SK-MEL-5 (cell line): ENCODE measurements around the gene NCAPH2. TPM values are rescaled to one million over a fixed set of nuclear protein-coding genes. Genes with fewer than 3 reads are reported as not detected.

Experiments used
- DNase-seq: peaks from one replicate; pipeline ENCODE4 v3.0.0-alpha.2; 2016; ENCODE audit warnings: low read depth, low spot score
- in situ Hi-C: cut with HindIII; loops from 2 replicates; pipeline ENCODE4 v1.10.0; 2016; ENCODE audit warnings: low sequenced_read_pairs, high pct_unique_total_duplicates, low pct_unique_long_range_greater_than_20kb
- total RNA-seq: library from RNA; depleted of rRNA; stranded (reverse); fragments of >200 nt; shearing (Covaris generic); gene quantifications from 2 replicates; pipeline ENCODE4 v1.2.3, GENCODE V29; 2014; rRNA removed

NCAPH2 gene
- total RNA-seq, 1 experiment from 2014 or later: 51.5 TPM

DNA sequence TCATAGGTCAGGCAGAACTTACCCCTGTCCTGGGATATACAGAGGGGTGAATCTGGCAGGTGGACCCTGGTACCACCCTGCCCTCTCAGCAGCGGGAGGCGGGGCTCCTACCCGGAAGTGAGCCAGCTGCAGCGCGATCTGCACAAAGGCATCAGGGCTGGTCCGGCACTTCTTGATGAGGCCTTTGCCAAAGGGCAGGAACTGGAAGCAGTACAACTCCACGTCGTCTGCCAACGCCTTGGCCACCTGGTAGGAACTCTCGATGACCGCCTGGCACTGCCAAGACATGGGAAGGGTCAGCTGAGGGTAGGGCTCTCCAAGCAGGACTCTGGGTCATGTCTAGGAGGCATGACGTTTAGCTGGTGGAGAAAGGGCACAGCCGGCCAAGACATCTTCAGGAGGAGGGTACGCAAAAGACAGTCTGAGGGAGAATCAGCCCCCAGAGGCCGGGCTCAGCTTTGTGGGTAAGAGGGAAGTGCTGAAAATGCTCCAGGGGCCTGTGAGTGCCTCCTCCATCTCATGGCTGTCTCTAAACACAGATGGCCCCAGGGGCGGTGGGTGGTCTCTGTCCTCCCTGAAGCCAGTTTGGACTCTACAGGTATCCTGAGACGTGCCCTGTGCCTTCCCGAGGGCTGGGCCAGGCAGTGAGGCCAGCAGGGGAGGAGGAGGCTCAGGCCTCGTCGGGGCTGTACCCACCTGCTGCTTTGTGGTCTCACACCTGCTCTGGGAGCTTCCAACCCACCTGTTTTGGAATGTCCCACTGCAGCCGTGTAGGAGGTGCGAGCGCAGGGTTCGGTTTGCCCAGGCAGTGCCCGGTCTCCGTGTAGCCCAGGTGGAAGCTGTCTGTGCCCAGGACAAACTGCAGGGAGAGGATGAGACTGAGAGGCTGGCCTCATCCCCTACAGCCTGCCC lies 63.5 kb downstream of the NCAPH2 start:
- no peak for DNase-seq

DNA sequence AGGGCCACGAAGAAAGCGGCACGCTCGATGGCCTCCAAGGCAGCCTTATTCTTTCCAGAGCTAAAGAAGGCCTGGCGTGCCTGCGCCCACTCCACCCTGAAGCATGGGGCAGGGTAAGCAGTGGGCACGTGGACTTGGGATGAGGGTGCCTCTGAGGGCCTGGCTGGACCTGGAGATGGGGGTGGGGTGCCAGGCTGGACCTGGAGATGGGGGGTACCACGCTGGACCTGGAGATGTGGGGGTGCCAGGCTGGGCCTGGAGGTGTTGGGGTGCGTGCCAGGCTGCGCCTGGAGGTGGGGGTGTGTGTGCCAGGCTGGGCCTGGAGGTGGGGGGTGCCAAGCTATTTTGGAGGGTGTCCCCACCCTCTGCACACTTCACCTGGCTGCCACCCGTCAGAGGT lies 64.9 kb downstream of the NCAPH2 start:
- DNase-seq: no peak
- in situ Hi-C loops: no loop called here

More for the DNA sequence above, 63.5 kb downstream of the NCAPH2 start:
- in situ Hi-C loops: no loop called here

DNA sequence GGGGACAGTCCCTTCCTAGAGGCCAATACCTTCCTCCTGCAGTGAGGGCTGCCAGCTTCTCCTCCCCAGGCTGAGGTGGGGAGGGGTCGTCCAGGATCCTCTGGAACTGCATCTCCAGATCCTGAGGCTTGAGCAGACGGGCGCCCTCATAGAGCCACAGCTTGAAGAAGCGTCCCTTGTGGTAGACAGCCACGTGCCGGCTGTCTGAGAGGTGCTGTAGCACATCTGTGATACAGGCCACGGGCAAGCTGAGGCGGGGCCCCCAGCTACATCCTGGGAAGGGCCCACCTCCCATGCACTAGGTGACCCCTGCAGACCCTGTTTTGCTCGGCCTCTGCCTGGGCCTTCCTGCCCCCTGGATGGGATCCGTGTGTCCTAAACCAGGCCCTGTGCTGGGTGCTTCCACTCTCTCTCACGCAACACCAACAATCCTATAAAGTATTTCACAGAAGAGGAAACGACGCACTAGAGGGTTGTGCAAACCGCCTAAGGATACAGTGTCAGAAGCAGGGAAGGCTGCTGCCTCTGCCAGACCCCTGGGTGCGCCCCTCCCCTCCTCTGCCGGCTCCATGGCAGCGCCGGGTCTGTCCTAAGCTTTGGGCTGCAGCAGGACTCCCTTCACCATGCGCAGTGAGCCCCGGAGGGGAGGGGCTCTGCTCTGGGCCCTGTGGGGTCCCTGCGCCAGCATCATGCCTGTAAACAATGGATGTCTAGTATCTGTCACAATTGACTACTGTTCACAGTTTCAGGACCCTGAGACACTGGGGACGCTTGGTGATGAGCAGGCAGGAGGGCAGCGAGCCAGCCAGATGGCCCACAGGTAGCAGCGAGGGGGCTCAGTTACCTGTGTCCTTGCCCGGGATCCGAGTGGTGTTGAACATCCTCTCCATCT lies 65.7 kb downstream of the NCAPH2 start:
- in situ Hi-C loops: no loop called here
- DNase-seq: no peak

DNA sequence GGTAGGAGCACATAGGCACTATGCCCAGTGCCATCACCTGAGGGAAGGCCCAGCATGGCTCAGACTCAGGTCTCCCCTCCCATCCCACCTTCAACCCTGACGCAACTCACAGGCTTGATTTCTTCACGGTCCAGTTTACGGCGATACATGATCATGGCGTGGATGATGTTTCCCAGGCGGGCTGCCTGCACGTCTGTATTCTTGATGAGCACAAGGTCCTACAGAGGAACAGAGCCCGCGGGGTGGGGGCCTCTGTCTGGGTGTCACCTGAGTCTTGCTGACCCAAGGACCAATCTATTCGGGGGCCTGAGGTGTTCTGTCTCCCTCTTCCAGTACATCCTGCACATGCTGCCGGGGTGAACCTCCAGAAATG lies 66.3 kb downstream of the NCAPH2 start:
- in situ Hi-C loops: no loop called here
- DNase-seq: no peak

Other genes with a start within 250 kb of the NCAPH2 start
- gene MAPK12, start 246.5 kb upstream of the NCAPH2 start, total RNA-seq: 10.9 and 14.1 TPM in 2 replicates
- 6.1 and 6.7 TPM in 2 replicates for gene MAPK11, start 237.8 kb upstream of the NCAPH2 start, total RNA-seq
- 31.2 and 40.5 TPM in 2 replicates for gene PLXNB2, start 200.6 kb upstream of the NCAPH2 start, total RNA-seq
- 0.59 and 0.66 TPM in 2 replicates for gene DENND6B, start 181.2 kb upstream of the NCAPH2 start, total RNA-seq
- gene PPP6R2, start 164.9 kb upstream of the NCAPH2 start, total RNA-seq: 67.7 and 74.7 TPM in 2 replicates
- 61.8 and 65.3 TPM in 2 replicates for gene SBF1, start 33.2 kb upstream of the NCAPH2 start, total RNA-seq
- gene ADM2, start 26.7 kb upstream of the NCAPH2 start, total RNA-seq: 1.1 and 2.4 TPM in 2 replicates
- gene MIOX, start 21.4 kb upstream of the NCAPH2 start, total RNA-seq: not detected in 2 replicates
- gene LMF2, start 522 bp upstream of the NCAPH2 start, total RNA-seq: 26.3 and 27.8 TPM in 2 replicates
- 2.7 and 7.2 TPM in 2 replicates for gene SCO2, start 17.4 kb downstream of the NCAPH2 start, total RNA-seq
- gene TYMP, start 21.8 kb downstream of the NCAPH2 start, total RNA-seq: 1.5 and 1.8 TPM in 2 replicates
- gene KLHDC7B, start 37.7 kb downstream of the NCAPH2 start, total RNA-seq: 0.11 TPM in 1 of 2 replicates, not detected in the other
- not detected in 2 replicates for gene SYCE3, start 54.7 kb downstream of the NCAPH2 start, total RNA-seq
- 5.4 and 12.6 TPM in 2 replicates for gene CPT1B, start 70.2 kb downstream of the NCAPH2 start, total RNA-seq
- 22.2 and 27.7 TPM in 2 replicates for gene CHKB, start 74.6 kb downstream of the NCAPH2 start, total RNA-seq
- gene MAPK8IP2, start 92.6 kb downstream of the NCAPH2 start, total RNA-seq: 18.8 and 20.0 TPM in 2 replicates
- gene ARSA, start 119.9 kb downstream of the NCAPH2 start, total RNA-seq: 17.5 and 20.9 TPM in 2 replicates
- gene SHANK3, start 164.6 kb downstream of the NCAPH2 start, total RNA-seq: 2.1 and 2.6 TPM in 2 replicates
- not detected in 2 replicates for gene ACR, start 230.0 kb downstream of the NCAPH2 start, total RNA-seq